Measurements from ENCODE around the gene SPATA16. TPM values are rescaled to one million over a fixed set of nuclear protein-coding genes. Genes with fewer than 3 reads are reported as not detected.

Gene SPATA16
- total RNA-seq, 4 donors from 2014 or later, result not detected

DNA sequence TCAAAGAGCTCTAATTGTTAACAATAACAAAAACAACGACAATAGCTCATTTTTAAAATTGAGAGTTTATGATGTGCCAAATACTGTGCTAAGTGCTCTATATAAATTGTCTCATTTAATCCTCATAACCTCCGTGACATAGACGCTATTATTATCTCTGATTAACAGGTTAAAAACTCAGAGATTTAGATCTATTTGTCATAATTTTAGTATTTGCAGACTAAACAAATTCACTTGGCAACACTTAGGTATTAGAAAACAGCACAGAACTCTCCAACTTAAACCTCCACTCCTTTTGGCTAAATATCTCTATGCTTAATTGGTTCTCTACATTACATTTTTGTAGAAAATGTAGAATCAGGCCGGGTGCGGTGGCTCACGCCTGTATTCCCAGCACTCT is 136.4 kb downstream of the SPATA16 start:
- DNase-seq (ENCODE audit: low spot score in 2 of 2), result no peak
- 79% methylated on average over 6 of the region's 6 CpGs for WGBS
- TF ChIP-seq POLR2AphosphoS5 (IDR thresholded peaks at IDR 0.05) (no peak), EP300 (IDR thresholded peaks at IDR 0.05) (no peak)
- Histone ChIP-seq H3K27ac (no peak overlapping the region), H3K4me3 (no peak overlapping the region), H3K36me3 (no peaks in the 10 kb centered on the region), H3K4me1 (no peaks in the 10 kb centered on the region), H3K9me3 (no peaks in the 10 kb centered on the region), H3K27me3 (no peaks in the 10 kb centered on the region)

DNA sequence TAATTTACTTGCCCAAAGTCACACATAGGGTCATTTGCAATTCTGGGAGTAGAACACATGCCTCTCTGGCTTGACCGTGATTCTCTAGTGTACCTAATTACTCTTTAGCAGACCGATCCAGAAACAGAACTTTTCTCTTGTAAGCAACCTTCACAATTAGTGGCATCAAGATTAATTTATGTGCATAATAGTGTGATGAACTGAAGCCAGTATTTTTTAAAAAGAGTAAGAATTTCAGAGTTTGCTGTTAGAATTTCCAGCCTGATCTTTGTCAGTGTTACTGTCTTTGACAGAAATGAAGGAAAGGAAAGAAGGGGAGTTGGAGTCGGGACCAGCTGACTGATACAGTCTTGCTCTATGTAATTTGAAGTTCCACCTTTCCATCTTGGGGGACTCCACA is 137.1 kb downstream of the SPATA16 start:
- WGBS, result 89% methylated on average over 3 of the region's 3 CpGs
- Histone ChIP-seq H3K4me3 (no peak overlapping the region), H3K27me3 (no peaks in the 10 kb centered on the region), H3K4me1 (no peaks in the 10 kb centered on the region), H3K9me3 (no peaks in the 10 kb centered on the region), H3K36me3 (no peaks in the 10 kb centered on the region), H3K27ac (no peak overlapping the region)
- TF ChIP-seq POLR2AphosphoS5 (IDR thresholded peaks at IDR 0.05) (no peak), EP300 (IDR thresholded peaks at IDR 0.05) (no peak), POLR2A (IDR thresholded peaks at IDR 0.05) (no peak)
- TF ChIP-seq, protein P1, sequence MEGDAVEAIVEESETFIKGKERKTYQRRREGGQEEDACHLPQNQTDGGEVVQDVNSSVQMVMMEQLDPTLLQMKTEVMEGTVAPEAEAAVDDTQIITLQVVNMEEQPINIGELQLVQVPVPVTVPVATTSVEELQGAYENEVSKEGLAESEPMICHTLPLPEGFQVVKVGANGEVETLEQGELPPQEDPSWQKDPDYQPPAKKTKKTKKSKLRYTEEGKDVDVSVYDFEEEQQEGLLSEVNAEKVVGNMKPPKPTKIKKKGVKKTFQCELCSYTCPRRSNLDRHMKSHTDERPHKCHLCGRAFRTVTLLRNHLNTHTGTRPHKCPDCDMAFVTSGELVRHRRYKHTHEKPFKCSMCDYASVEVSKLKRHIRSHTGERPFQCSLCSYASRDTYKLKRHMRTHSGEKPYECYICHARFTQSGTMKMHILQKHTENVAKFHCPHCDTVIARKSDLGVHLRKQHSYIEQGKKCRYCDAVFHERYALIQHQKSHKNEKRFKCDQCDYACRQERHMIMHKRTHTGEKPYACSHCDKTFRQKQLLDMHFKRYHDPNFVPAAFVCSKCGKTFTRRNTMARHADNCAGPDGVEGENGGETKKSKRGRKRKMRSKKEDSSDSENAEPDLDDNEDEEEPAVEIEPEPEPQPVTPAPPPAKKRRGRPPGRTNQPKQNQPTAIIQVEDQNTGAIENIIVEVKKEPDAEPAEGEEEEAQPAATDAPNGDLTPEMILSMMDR (IDR thresholded peaks at IDR 0.05), result no peak
- no peak for DNase-seq (ENCODE audit: low spot score in 2 of 2)

DNA sequence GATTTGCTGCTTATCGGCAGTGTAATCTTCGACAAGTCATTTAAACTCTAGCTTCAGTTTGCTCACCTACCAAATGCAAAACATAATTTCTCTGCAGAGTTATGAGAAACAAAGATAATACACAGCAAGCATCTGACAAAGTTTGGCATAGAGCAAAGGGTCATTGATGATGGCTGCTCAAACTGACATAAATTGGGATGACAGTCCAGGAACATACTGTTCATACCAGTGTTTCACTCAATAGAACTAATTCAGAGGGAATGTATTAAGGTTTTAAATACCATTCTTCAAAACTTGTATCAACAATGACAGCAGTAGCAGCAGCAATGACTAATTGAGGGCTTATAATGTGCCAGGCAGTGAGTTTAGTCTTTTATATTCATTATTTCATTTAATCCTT is 137.6 kb downstream of the SPATA16 start:
- no peak for DNase-seq (ENCODE audit: low spot score in 2 of 2)
- no peaks in the 10 kb centered on the region for H3K4me1 ChIP-seq
- WGBS, result 93% methylated on average over 2 of the region's 2 CpGs
- H3K9me3 ChIP-seq, result no peaks in the 10 kb centered on the region
- no peak overlapping the region for H3K4me3 ChIP-seq
- H3K27ac ChIP-seq, result no peak overlapping the region
- TF ChIP-seq POLR2AphosphoS5 (IDR thresholded peaks at IDR 0.05) (no peak), EP300 (IDR thresholded peaks at IDR 0.05) (no peak), POLR2A (IDR thresholded peaks at IDR 0.05) (no peak)
- TF ChIP-seq, protein P1 (IDR thresholded peaks at IDR 0.05), result no peak
- no peaks in the 10 kb centered on the region for H3K27me3 ChIP-seq
- H3K36me3 ChIP-seq, result no peaks in the 10 kb centered on the region

DNA sequence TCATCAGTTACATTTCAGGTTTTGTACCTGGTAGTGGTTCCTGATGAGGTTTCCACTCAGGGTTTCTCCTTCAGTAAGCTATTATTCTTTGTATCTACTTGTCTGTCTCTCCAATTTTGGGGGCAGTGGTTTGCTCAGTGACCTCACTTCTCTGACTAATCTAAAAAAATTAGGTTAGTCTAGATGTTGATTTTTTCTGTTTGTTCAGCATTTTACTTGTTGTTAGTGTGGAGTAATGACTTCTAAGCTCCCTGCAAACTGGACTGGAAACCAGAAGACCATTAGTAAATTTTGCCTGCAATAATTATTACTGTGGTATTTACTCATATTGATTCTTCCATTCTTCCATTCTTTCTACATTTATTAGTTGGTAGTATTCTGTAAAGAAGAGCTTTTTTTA is 139.4 kb downstream of the SPATA16 start:
- DNase-seq (ENCODE audit: low spot score in 2 of 2), result no peak
- Histone ChIP-seq H3K27me3 (no peaks in the 10 kb centered on the region), H3K4me1 (no peaks in the 10 kb centered on the region), H3K9me3 (no peaks in the 10 kb centered on the region), H3K36me3 (no peaks in the 10 kb centered on the region), H3K4me3 (no peak overlapping the region), H3K27ac (no peak overlapping the region)
- no peak for TF ChIP-seq EP300 (IDR thresholded peaks at IDR 0.05)
- TF ChIP-seq POLR2A (IDR thresholded peaks at IDR 0.05), result no peak
- no peak for TF ChIP-seq POLR2AphosphoS5 (IDR thresholded peaks at IDR 0.05)
- TF ChIP-seq, protein P1 (IDR thresholded peaks at IDR 0.05), result no peak

DNA sequence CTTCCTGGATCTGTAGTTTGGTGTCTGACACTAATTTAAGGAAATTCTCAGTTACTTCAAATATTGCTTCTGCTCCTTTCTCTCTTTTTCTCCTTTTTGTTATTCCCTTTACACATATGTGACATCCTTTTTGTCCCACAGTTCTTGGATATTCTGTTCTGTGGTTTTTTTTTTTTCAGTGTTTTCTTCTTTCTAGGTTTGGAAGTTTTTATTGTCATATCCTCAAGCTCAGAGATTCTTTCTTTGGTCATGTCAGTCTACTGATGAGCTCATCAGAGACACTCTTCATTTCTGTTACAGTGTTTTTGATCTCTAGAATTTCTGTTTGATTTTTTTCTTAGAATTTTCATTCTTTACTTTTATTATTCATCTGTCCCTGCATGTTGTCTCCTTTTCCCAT is 140.5 kb downstream of the SPATA16 start:
- TF ChIP-seq EP300 (IDR thresholded peaks at IDR 0.05), result no peak
- TF ChIP-seq POLR2AphosphoS5 (IDR thresholded peaks at IDR 0.05), result no peak
- TF ChIP-seq, protein P1 (IDR thresholded peaks at IDR 0.05), result no peak
- Histone ChIP-seq H3K4me3 (no peak overlapping the region), H3K36me3 (no peaks in the 10 kb centered on the region), H3K9me3 (no peaks in the 10 kb centered on the region), H3K27ac (no peak overlapping the region), H3K27me3 (no peaks in the 10 kb centered on the region), H3K4me1 (no peaks in the 10 kb centered on the region)
- no peak for DNase-seq (ENCODE audit: low spot score in 2 of 2)

DNA sequence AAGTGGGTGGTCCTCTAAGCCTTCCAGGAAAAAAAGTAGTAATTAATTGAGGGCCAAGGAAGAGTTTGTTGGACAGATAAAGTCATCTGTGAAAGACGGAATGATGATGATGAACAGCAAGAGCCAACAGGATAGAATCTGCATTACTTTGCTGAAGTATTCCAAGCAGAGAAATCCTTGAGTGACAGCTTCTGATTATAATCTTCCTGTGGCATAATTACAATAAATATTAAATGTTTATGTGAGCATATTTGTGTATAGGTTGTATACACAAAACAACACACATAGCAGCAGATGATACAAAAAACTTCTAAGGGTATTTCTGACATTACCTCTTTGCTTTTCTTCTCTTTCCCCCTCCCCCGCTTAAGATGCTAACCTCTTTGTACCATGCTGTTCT is 147.6 kb downstream of the SPATA16 start:
- no peak for DNase-seq (ENCODE audit: low spot score in 2 of 2)
- no peak overlapping the region for H3K27ac ChIP-seq
- 76% methylated on average over 2 of the region's 2 CpGs for WGBS
- no peak overlapping the region for H3K4me3 ChIP-seq
- H3K27me3 ChIP-seq, result no peaks in the 10 kb centered on the region
- TF ChIP-seq, protein P1 (IDR thresholded peaks at IDR 0.05), result no peak
- TF ChIP-seq POLR2AphosphoS5 (IDR thresholded peaks at IDR 0.05) (no peak), EP300 (IDR thresholded peaks at IDR 0.05) (no peak), POLR2A (IDR thresholded peaks at IDR 0.05) (no peak)
- no peaks in the 10 kb centered on the region for H3K4me1 ChIP-seq
- no peaks in the 10 kb centered on the region for H3K36me3 ChIP-seq
- no peaks in the 10 kb centered on the region for H3K9me3 ChIP-seq

Measured in suprapubic skin (tissue), 4 donors.